HG03354 (cell line): ENCODE measurements around the gene BPIFA3.

ENCODE experiments used
- ATAC-seq: cut with Tn5 transposase; IDR thresholded peaks from one replicate; pipeline ENCODE4 v1.9.1; 2021; ENCODE audit warnings: mild to moderate bottlenecking; ENCODE audit not compliant: unreplicated experiment, poor library complexity, severe bottlenecking

Gene BPIFA3

DNA sequence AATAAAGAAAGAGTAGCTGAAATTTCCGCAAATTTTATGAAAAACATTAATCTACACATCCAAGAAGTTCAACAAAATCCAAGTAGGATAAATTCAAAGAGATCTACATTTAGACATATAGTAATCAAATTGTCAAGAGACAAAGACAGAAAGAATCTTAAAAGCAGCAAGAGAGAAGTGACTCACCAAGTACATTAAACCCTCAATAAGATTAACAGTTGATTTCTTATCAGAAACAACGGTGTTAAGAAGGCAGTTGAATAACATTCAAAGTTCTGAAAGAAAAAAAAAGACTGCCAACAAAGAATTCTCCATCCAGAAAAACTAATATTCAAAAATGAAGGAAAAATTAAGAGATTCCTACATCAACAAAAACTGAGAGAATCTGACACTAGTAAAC is 37.9 kb downstream of the BPIFA3 start:
- no peak for ATAC-seq

DNA sequence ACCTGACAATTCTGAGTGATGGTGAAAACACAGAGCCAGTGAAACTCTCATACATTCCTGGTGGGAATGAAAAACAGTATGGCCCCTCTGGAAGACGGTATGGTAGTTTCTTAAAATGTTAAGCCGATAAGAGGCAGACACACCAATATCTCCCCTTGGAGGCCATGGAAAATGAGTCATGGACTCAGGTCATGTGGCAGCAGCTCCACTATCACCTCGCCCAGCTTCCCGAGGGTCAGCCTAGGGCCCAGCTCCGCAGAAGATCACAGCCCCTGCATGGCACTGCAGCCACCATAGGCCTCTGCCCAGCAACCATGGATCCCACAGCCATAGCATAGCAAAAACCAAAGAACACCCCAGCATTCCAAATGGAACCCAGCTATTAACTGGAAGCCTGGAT is 40.1 kb downstream of the BPIFA3 start:
- no peak for ATAC-seq

DNA sequence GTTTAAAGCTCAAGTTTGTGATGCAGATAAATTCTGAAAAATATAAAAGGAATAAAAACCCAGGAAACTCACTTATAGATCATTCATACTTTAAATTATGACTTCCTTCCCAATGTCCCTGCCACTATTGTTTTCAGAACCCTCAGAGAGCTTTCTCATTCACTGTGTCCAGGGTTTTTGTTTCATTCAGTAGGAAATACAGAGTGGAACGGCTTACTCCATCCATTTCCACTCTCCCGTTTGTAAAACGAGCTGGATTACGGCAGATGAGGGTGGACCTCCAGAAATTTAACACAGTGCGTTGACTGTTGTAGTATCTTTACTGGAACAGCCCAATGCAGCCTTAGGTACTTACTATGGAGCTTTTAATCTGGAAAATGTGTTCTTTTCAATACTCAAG is 42.2 kb downstream of the BPIFA3 start:
- no peak for ATAC-seq

DNA sequence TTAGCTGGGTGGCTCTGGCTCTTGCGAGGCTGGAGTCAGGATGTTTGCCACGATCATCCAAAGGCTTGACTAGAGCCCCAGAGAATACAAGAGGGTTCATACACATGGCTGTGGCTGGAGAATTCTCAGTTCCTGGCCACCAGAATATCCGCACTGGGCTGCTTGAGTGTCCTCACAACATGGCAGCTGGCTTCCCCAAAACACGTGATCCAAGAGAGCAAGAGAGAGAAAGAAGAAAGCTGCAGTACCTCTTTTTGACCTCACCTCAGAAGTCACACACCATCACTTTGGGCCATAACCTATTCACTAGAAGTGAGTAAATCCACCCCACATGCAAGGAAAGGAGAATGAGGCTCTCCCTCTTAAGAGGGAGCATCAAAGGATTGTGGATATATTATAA is 44.3 kb downstream of the BPIFA3 start:
- no peak for ATAC-seq

DNA sequence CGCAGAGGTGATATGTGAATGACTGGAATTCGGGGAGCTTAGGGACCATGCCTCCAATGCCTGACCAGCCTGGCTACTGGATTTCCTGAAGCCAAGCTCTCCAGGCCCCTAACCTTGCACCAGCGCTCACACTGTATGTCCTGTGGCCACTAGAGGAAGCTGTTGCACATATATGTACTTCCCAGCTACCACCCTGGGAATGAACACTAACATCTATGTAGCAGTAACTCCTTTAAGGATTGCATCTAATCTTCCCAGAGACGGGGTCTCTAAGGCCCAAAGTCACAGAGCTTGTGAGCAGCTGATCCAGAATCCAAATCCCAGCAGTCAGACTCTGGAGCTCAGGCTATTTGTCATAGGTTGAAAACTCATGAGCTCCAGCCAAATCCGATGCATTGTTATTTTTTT is 45.5 kb downstream of the BPIFA3 start:
- ATAC-seq: no peak

DNA sequence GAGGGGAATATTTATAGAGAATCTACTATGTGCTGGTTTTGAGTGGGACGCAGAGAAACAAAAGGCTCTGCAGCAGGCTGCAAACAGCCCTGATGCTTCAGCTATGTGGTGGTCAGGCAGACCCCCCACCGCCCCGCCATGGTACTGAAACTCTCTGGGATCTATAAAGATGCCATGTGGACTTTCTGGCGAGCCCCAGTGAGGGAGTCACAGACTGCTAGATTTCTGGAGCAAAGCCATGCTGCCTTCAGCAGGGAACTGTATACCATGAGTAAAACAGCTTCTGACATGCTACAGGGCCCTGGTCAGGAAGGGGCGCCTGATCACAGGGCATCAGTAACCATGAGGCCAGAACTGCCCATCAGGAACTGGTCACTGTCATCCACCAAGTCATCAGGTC is 46.6 kb downstream of the BPIFA3 start:
- ATAC-seq: no peak

DNA sequence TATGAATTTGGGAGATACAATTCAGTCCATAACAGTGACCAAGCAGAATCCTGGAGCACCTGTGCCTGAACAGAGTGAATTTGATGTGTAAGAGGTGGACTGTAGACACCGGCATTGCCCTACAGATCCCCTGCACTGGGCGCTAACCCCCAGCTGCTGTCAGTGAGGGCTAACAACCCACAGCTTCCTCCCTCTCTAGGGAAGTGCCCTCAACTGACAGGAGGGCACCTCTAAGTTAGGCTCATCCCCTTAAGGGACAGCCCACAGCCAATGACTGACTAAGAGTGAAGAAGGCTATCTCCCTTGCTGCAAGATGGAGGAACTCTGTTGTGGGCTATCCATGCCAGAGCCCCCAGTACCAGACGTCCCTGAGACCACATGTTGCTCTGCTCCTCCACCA is 50.5 kb downstream of the BPIFA3 start:
- ATAC-seq: no peak

DNA sequence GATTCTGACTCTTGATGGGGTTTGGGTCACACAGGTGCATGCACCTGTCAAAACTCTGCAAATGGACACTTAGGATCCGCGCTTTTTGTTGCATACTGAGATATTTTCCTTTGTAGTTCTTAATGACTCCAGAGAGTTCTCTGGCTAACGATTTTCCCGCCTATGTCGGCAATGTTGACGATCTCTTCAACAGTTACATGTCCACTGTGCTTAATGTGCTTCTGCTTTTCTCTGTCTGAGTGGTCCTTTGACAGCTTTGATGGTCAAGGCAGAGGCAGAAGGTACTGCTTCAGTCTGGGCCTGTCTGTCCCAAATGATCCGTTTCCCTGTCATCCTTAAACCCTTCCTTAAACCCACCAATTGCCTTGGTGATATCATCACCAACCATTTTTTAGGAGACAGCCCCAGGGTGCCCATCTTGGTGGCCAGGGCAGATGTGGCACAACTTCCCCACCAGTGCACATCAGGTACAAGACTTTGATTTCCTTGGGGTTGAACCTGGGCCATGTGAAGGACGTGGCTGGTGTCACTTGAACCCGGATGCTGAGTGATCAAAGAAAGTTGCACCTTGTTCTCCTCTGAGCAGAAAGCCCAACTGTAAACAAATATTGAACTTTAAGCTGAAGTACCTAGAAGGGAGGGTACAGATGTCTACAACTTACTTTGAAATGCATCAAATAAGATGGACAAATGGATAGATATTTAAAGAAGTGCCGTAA is 55.2 kb downstream of the BPIFA3 start:
- ATAC-seq: no peak

DNA sequence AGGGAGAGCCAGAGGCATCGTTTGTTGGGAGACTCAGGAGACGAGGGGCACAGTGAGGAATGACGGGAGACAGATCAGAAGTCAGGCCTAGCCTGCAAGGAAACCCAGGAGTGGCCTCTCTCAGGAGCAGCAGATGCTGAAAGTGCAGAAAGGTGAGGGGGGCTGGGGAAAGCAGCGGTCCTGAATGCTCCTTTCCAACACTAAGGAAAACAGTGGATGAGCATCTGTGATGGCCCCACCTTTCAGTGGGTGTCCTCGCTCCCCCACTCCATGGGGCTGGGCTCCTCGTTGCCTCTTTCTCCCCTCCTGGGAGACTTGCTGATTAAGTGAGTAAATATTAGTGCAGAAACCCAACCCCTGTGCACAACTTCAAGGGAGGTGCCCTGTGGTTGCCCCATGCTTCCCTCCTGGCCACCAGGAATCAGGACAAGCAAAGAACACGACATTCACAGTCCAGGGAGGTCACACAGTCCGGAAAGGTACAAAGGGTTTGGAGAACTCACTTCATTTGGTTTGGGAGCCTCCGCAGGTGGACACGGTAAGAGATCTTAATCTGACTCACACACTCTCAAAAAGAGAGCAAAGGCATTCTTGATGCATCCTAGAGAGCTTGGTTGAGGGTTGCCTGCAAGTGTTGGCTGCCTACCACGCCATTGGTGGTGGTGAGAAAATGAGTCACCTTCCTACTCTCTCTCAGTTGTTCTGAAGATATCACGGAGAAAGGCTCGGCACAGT is 56.1 kb downstream of the BPIFA3 start:
- ATAC-seq: no peak

DNA sequence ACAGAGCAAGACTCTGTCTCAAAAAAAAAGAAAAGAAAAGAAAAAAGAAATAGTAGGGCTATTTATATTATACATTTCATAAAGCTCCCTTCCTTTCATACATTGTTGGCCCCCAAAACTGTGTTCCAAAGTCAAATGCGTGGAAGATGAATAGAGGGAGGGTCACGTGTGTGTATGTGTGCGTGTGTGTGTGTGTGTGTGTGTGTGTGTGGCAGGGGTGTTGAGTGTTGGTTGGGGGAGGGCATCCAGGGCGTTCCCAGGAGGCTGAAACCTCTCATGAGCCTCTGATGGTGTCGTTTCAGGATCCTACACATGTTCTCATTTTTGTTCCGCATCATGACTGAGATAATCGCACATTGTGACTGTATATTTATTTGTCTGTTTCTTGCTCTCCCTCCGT is 58.1 kb downstream of the BPIFA3 start:
- no peak for ATAC-seq

DNA sequence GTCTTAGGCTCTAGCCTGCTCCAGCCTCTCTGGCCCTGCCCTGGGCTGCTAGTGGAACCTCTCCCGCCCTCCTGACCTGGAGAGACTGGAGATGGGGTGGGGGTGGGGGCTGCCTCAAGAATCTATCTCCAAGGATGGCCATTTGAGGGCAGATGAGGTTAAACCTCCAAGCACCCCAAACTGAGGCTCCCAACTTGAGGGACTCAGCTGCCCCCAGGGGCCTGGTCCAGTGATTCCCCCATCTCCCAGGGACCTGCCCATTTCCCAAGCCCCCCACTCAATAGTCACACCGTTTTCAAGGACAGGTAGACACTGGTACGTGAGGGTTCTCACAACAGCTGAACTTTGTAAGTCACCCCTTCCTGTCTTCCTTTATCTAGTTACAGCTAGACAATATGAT is 58.7 kb downstream of the BPIFA3 start:
- ATAC-seq: no peak

DNA sequence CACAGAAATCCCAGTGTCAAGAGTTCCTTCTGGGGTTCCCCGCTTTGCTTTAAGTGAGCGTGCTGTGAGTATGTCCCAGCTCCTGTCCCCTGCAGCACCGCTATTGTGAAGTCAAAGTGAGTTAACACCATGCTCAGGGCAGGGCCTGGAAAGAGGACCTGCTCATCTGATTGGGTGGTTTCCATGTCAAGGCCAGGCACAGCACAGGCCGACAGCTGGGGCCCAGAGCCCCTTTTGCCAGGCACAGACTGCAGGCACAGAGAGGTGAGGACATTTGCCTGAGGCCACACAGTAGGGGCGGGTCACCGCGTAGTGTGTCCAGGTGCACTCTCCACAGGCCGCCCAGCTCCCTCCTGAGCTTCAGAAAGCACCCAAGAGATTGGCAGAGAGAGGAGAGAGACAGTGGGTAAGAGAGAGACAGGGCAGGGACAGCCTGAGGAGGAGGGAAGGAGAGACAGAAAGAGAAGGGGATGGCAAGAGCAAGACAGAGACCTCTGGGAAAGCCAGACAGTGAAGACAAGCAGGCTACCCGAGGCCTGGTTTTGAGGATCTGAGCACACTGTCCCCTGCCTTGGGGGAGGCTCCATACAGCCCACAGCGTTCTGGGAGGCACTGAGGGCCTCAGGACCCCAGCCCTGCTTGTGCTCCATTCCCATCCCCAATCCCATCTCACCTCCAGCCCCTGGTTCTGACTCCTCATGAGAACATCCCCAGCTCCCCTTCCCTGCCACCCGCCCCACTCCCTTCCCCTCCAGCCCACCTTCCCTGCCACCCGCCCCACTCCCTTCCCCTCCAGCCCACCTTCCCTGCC is 59.4 kb downstream of the BPIFA3 start:
- ATAC-seq: no peak
